Spleen (tissue), 11 donors: ENCODE measurements around the gene TWIST2. TPM values are rescaled to one million over a fixed set of nuclear protein-coding genes. Genes with fewer than 3 reads are reported as not detected.
A peak's percentile ranks its signal among the peaks of the same experiment; 100 is the strongest.

ENCODE experiments used
- DNase-seq: peaks from one replicate; pipeline ENCODE4 v3.0.0-alpha.2; 2020
- H3K27ac ChIP-seq, 8 donors: fragments of 200-600 bp; sonication (generic) in 7 of 8; 1 replicate in 4 of 8; 2 replicates in 4 of 8; pipeline versions ENCODE4 v1.5.0 to v1.8.0; 2016 to 2021; ENCODE audit warnings: inconsistent platforms in 4 of 8, mild to moderate bottlenecking in 4 of 8, moderate library complexity in 1 of 8
- H3K27me3 ChIP-seq, 7 donors: fragments of 200-600 bp; sonication (generic) in 6 of 7; replicated peaks in 1 of 7; 1 replicate in 4 of 7; 2 replicates in 3 of 7; pipeline versions ENCODE4 v1.5.0 to v1.8.0; 2016 to 2021; ENCODE audit warnings: inconsistent platforms in 3 of 7, mild to moderate bottlenecking in 1 of 7
- H3K36me3 ChIP-seq, 6 donors: fragments of 200-600 bp; sonication (generic) in 5 of 6; 1 replicate in 4 of 6; 2 replicates in 2 of 6; pipeline versions ENCODE4 v1.5.0 to v1.8.0; 2016 to 2021; ENCODE audit warnings: inconsistent platforms in 2 of 6
- H3K4me1 ChIP-seq, 6 donors: fragments of 200-600 bp; sonication (generic) in 5 of 6; 1 replicate in 3 of 6; 2 replicates in 3 of 6; pipeline versions ENCODE4 v1.5.0 to v1.8.0; 2016 to 2021; ENCODE audit warnings: inconsistent platforms in 3 of 6
- H3K4me3 ChIP-seq, 8 donors: fragments of 200-600 bp; sonication (generic) in 7 of 8; 1 replicate in 4 of 8; 2 replicates in 4 of 8; pipeline versions ENCODE4 v1.5.0 to v1.8.0; 2016 to 2021; ENCODE audit warnings: inconsistent platforms in 4 of 8, mild to moderate bottlenecking in 4 of 8, moderate library complexity in 2 of 8
- H3K9me3 ChIP-seq, 8 donors: fragments of 200-600 bp; sonication (generic) in 7 of 8; 1 replicate in 4 of 8; 2 replicates in 4 of 8; pipeline versions ENCODE4 v1.5.0 to v1.8.0; 2016 to 2021; ENCODE audit warnings: inconsistent platforms in 4 of 8
- POLR2A ChIP-seq, 3 donors: fragments of 450-650 bp; IDR thresholded peaks; one replicate each; pipeline ENCODE4 v1.5.1; 2017; ENCODE audit warnings: antibody characterized with exemption in 3 of 3, mild to moderate bottlenecking in 1 of 3
- POLR2AphosphoS5 ChIP-seq, 3 donors: sonication (generic); formaldehyde crosslinking; IDR thresholded peaks; one replicate each; pipeline ENCODE4 v1.5.1; 2017; ENCODE audit warnings: antibody characterized with exemption in 3 of 3
- WGBS, 5 donors: extraction: QIAGEN DNeasy Blood & Tissue Kit in 3 of 5; methylation state at CpG; one replicate each; pipeline versions ENCODE4 v1.1.5 to v1.1.7; 2013 to 2018; 5-methylcytosine and 5-hydroxymethylcytosine counted together
- intact Hi-C: fragments of 100-400 bp; cut with DNase I; formaldehyde crosslinking; loops from one replicate; pipeline ENCODE4 v1.15.0; 2023; ENCODE audit warnings: low total_unique reads
- polyA plus RNA-seq, 3 donors: library from polyadenylated mRNA; stranded (reverse); fragments of 200-250 nt; gene quantifications; one replicate each; pipeline ENCODE4 v1.2.1, GENCODE V29; 2013
- total RNA-seq, 7 donors: library from RNA; depleted of rRNA in 3 of 7; stranded (reverse); fragments of >200 nt in 3 of 7; fragmentation: NEBNext Ultra II Directional in 4 of 7; extraction: Animal tissue kit (Norgen Biotek cat#: 25700) in 4 of 7; gene quantifications; one replicate each; pipeline versions ENCODE4 v1.1.0 to v1.2.1, GENCODE V29; 2016 to 2021
- TF ChIP-seq, protein P1 (sequence below), 11 experiments: fragments of 200-600 bp in 7 of 11; fragments of 450-650 bp in 4 of 11; sonication (generic) in 4 of 11; IDR thresholded peaks in 8 of 11; conservative IDR thresholded peaks in 3 of 11; 1 replicate in 7 of 11; 2 replicates in 4 of 11; pipeline versions ENCODE4 v1.4.0 to v1.8.0; 2016 to 2021; ENCODE audit warnings: antibody characterized with exemption in 11 of 11, inconsistent platforms in 4 of 11, mild to moderate bottlenecking in 1 of 11
- donor health status: healthy with polysubstance abuse.
- donor health status: DM: no; HTN: no; CAD: no; lungs with moderate emphysema.
- donor health status: DM: no; HTN: no; CAD: no.
- donor health status: Bipolar disorder and iron deficiency.
- donor health status: healthy.
- donor health status: DM: no; HTN: no; CAD: no.
- donor health status: DM: yes; HTN: yes; CAD: no.

Gene TWIST2
- total and polyA plus RNA-seq, 10 donors = 1.7 to 9.0 (median 2.4) TPM

DNA sequence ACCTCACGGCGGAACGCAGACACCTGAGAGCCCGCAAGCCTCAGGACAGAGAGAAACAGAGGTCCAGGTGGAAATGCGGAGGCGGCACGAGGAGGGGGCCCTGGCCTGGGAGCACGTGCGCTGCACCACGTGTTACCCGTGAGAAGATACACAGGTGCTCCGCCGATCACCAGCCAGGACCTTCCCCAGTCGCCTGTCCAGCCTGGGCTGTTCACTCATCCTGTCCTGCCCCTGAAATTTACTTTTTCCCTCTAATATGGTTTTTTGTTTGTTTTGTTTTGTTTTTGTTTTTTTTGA lies 44.3 kb downstream of the TWIST2 start:
- H3K27ac ChIP-seq = no peak overlapping the region
- peaks cover 0 to 22% (median 5%) of the 10 kb centered on the region in 7 donors for H3K27me3 ChIP-seq
- DNase-seq = peak; percentile 64
- WGBS, 5 donors = 93 to 96% (median 93%) methylated on average over 13 to 14 of the region's 14 CpGs
- H3K4me3 ChIP-seq = no peak overlapping the region
- intact Hi-C loops = no loop called here
- H3K4me1 ChIP-seq = no peaks in the 10 kb centered on the region
- TF ChIP-seq, protein P1, sequence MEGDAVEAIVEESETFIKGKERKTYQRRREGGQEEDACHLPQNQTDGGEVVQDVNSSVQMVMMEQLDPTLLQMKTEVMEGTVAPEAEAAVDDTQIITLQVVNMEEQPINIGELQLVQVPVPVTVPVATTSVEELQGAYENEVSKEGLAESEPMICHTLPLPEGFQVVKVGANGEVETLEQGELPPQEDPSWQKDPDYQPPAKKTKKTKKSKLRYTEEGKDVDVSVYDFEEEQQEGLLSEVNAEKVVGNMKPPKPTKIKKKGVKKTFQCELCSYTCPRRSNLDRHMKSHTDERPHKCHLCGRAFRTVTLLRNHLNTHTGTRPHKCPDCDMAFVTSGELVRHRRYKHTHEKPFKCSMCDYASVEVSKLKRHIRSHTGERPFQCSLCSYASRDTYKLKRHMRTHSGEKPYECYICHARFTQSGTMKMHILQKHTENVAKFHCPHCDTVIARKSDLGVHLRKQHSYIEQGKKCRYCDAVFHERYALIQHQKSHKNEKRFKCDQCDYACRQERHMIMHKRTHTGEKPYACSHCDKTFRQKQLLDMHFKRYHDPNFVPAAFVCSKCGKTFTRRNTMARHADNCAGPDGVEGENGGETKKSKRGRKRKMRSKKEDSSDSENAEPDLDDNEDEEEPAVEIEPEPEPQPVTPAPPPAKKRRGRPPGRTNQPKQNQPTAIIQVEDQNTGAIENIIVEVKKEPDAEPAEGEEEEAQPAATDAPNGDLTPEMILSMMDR (IDR thresholded peaks at IDR 0.05 in 8 of 11, conservative IDR thresholded peaks at IDR 0.05 in 3 of 11) = no peak
- TF ChIP-seq POLR2A (IDR thresholded peaks at IDR 0.05) (no peak), POLR2AphosphoS5 (IDR thresholded peaks at IDR 0.05) (no peak)
- H3K9me3 ChIP-seq = no peaks in the 10 kb centered on the region
- H3K36me3 ChIP-seq = no peaks in the 10 kb centered on the region

- no peaks in the 10 kb centered on the region for H3K9me3 ChIP-seq
- no peak overlapping the region for H3K4me3 ChIP-seq
- DNase-seq = no peak
- intact Hi-C loops = no loop called here
- no peak overlapping the region for H3K27ac ChIP-seq
- no peaks in the 10 kb centered on the region for H3K4me1 ChIP-seq
- H3K36me3 ChIP-seq = no peaks in the 10 kb centered on the region
- peaks cover 0 to 28% (median 5%) of the 10 kb centered on the region in 7 donors for H3K27me3 ChIP-seq
- 84 to 95% (median 91%) methylated on average over 2 of the region's 2 CpGs for WGBS, 5 donors
- TF ChIP-seq, protein P1 (IDR thresholded peaks at IDR 0.05 in 8 of 11, conservative IDR thresholded peaks at IDR 0.05 in 3 of 11) = no peak
- no peak for TF ChIP-seq POLR2AphosphoS5 (IDR thresholded peaks at IDR 0.05)
- no peak for TF ChIP-seq POLR2A (IDR thresholded peaks at IDR 0.05)
Measured at GRCh38 chr2:238892796-238893195, 44.9 kb downstream of the TWIST2 start.

GRCh38 chr2:238893349-238894000 lies 45.6 kb downstream of the TWIST2 start:
- H3K27me3 ChIP-seq = peaks cover 0 to 30% (median 5%) of the 10 kb centered on the region in 7 donors
- no peak for DNase-seq
- intact Hi-C loops = no loop called here
- H3K36me3 ChIP-seq = no peaks in the 10 kb centered on the region
- TF ChIP-seq, protein P1 (IDR thresholded peaks at IDR 0.05 in 8 of 11, conservative IDR thresholded peaks at IDR 0.05 in 3 of 11) = no peak
- no peak for TF ChIP-seq POLR2AphosphoS5 (IDR thresholded peaks at IDR 0.05)
- TF ChIP-seq POLR2A (IDR thresholded peaks at IDR 0.05) = no peak
- H3K27ac ChIP-seq = no peak overlapping the region
- no peaks in the 10 kb centered on the region for H3K9me3 ChIP-seq
- no peak overlapping the region for H3K4me3 ChIP-seq
- no peaks in the 10 kb centered on the region for H3K4me1 ChIP-seq
- 83 to 95% (median 89%) methylated on average over 29 to 30 of the region's 30 CpGs for WGBS, 5 donors

DNA sequence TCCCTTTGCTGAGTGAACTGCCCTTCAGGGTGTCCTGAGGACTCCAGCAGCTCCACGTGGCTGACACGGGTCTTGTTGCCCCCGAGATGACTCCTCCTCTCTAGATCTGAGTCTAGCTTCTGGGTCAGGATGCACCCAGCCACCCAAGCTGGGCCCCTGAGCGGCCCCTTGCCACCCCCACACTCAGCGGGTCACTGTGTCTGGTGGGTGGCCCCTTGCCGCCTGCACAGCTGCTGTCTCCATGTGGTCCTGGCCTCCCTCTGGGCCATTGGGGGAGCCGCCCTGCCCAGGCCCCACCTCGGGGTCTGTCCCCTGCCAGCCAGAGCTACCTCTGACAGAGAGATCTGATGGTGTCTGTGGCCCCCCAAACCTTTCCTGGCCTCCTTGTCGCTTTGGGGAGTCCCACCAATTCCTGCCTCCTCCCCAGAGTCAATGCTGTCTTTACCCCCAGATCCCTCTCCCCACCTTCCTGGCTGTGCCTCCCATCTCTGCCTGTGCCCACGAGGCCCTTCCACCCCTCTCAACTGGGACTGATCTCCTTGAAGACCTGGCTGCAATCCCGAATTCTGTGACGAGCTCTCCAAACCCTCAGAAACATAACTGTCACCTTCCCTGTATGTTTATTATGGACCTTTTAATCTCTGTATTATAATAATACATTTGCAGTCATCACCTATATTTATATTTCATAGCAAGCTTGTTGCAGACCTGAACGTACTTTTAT lies 46.5 kb downstream of the TWIST2 start:
- H3K27ac ChIP-seq = no peak overlapping the region
- TF ChIP-seq, protein P1 (IDR thresholded peaks at IDR 0.05 in 8 of 11, conservative IDR thresholded peaks at IDR 0.05 in 3 of 11) = no peak
- TF ChIP-seq POLR2AphosphoS5 (IDR thresholded peaks at IDR 0.05) (no peak), POLR2A (IDR thresholded peaks at IDR 0.05) (no peak)
- H3K36me3 ChIP-seq = no peaks in the 10 kb centered on the region
- no peaks in the 10 kb centered on the region for H3K4me1 ChIP-seq
- WGBS, 5 donors = 66 to 85% (median 78%) methylated on average over 11 to 13 of the region's 13 CpGs
- H3K27me3 ChIP-seq = peaks cover 0 to 32% (median 5%) of the 10 kb centered on the region in 7 donors
- no peak overlapping the region for H3K4me3 ChIP-seq
- DNase-seq = no peak
- H3K9me3 ChIP-seq = no peaks in the 10 kb centered on the region
- intact Hi-C loops = no loop called here
